PC-3 (cell line): Measurements from ENCODE around the gene AGBL1.

Experiments used
- CTCF ChIP-seq: fragments of 300-600 bp; sonication (generic); conservative IDR thresholded peaks from 2 replicates; pipeline ENCODE4 v1.5.1; 2017; ENCODE audit warnings: antibody characterized with exemption, low read depth, mild to moderate bottlenecking, low read length
- EZH2phosphoT487 ChIP-seq: fragments of 300-600 bp; sonication (generic); IDR thresholded peaks from 2 replicates; pipeline ENCODE4 v1.6.1; 2018; ENCODE audit warnings: mild to moderate bottlenecking, antibody characterized with exemption, low read length, borderline replicate concordance

GRCh38 chr15:86751116-86751515 is 671.4 kb downstream of the AGBL1 start:
- TF ChIP-seq CTCF (no peak), EZH2phosphoT487 (no peak)
